IMR-90 (cell line): ENCODE measurements around the gene CEP70. TPM values are rescaled to one million over a fixed set of nuclear protein-coding genes. Genes with fewer than 3 reads are reported as not detected.

Experiments used
- ATAC-seq: fragments of 200-7000 bp; cut with Tn5 transposase; 2 replicates; pipeline ENCODE4 v1.9.1; 2020; ENCODE audit warnings: low read depth, mild to moderate bottlenecking, moderate library complexity
- BruUV-seq: library from RNA; stranded (reverse); fragments of 400-500 nt; replicated peaks from 2 replicates; lab custom pipeline; 2021; lab: Mats Ljungman, UMichigan
- CTCF ChIA-PET: fragments of 300-600 bp; formaldehyde crosslinking; extraction: SDS; loops from one replicate; lab custom pipeline; 2021; ENCODE audit warnings: antibody characterized with exemption; lab: Yijun Ruan, JAX
- POLR2A ChIA-PET: fragments of 300-600 bp; sonication (Branson Sonifier 250); formaldehyde crosslinking; loops from one replicate; lab custom pipeline; 2022; ENCODE audit warnings: antibody characterized with exemption; ENCODE audit not compliant: unreplicated experiment; lab: Charles Lee
- DNase-seq: peaks from one replicate; pipeline ENCODE4 v3.0.0; 2013
- H2AFZ ChIP-seq: replicated peaks from 2 replicates; pipeline ENCODE3; 2013; ENCODE audit warnings: low read length, mild to moderate bottlenecking; ENCODE audit not compliant: poor library complexity
- H2AK5ac ChIP-seq: 2 replicates; pipeline ENCODE4 v1.6.1; 2013; ENCODE audit warnings: low read depth, low read length, inconsistent platforms
- H2AK9ac ChIP-seq: replicated peaks from 2 replicates; pipeline ENCODE3; 2013; ENCODE audit warnings: mild to moderate bottlenecking, low read depth, low read length, moderate library complexity; ENCODE audit not compliant: poor library complexity
- H2BK120ac ChIP-seq: 2 replicates; pipeline ENCODE4 v1.6.1; 2013; ENCODE audit warnings: low read depth, low read length, inconsistent platforms
- H2BK15ac ChIP-seq: 3 replicates; pipeline ENCODE4 v1.6.1; 2013; ENCODE audit warnings: low read depth, low read length, inconsistent platforms
- H2BK20ac ChIP-seq: 2 replicates; pipeline ENCODE4 v1.6.1; 2013; ENCODE audit warnings: low read depth, mild to moderate bottlenecking, inconsistent platforms, low read length, moderate library complexity
- H2BK5ac ChIP-seq: 2 replicates; pipeline ENCODE4 v1.6.1; 2013; ENCODE audit warnings: mild to moderate bottlenecking, low read depth, low read length, inconsistent platforms; ENCODE audit not compliant: poor library complexity, severe bottlenecking
- H3K14ac ChIP-seq: replicated peaks from 2 replicates; pipeline ENCODE4 v1.6.1; 2013; ENCODE audit warnings: low read depth, low read length, inconsistent platforms
- H3K18ac ChIP-seq: 2 replicates; pipeline ENCODE4 v1.6.1; 2013; ENCODE audit warnings: low read depth, low read length, control low read depth
- H3K23ac ChIP-seq: 2 replicates; pipeline ENCODE4 v1.6.1; 2013; ENCODE audit warnings: low read depth, low read length, inconsistent platforms
- H3K27ac ChIP-seq: 2 replicates; pipeline ENCODE4 v1.5.1; 2013; ENCODE audit warnings: mild to moderate bottlenecking, control low read depth, low read length; ENCODE audit not compliant: insufficient read depth
- H3K27me3 ChIP-seq: 2 replicates; pipeline ENCODE4 v1.6.1; 2013; ENCODE audit warnings: low read length; ENCODE audit not compliant: control insufficient read depth, insufficient read depth
- H3K36me3 ChIP-seq: 2 replicates; pipeline ENCODE4 v1.6.1; 2013; ENCODE audit warnings: low read length, mixed read lengths; ENCODE audit not compliant: control insufficient read depth, insufficient read depth
- H3K4ac ChIP-seq: 2 replicates; pipeline ENCODE4 v1.6.1; 2013; ENCODE audit warnings: low read depth, low read length, inconsistent platforms
- H3K4me1 ChIP-seq: 2 replicates; pipeline ENCODE4 v1.6.1; 2013; ENCODE audit warnings: low read length, mixed read lengths; ENCODE audit not compliant: control insufficient read depth, insufficient read depth
- H3K4me2 ChIP-seq: 2 replicates; pipeline ENCODE4 v1.6.1; 2013; ENCODE audit warnings: low read depth, mild to moderate bottlenecking, control low read depth, low read length, moderate library complexity
- H3K4me3 ChIP-seq: 2 replicates; pipeline ENCODE4 v1.5.1; 2013; ENCODE audit warnings: low read depth, mild to moderate bottlenecking, control low read depth, low read length, moderate library complexity; ENCODE audit not compliant: insufficient read depth
- H3K56ac ChIP-seq: 2 replicates; pipeline ENCODE4 v1.6.1; 2013; ENCODE audit warnings: low read length, inconsistent platforms; ENCODE audit not compliant: insufficient read depth; ENCODE audit errors: extremely low read depth
- H3K79me1 ChIP-seq, 2 experiments: 2 replicates each; pipeline ENCODE4 v1.6.1; 2013; ENCODE audit warnings: low read length in 2 of 2, inconsistent platforms in 1 of 2, low read depth in 1 of 2
- H3K9ac ChIP-seq: 2 replicates; pipeline ENCODE4 v1.6.1; 2013; ENCODE audit warnings: low read depth, low read length, control low read depth
- H3K9me1 ChIP-seq: 2 replicates; pipeline ENCODE4 v1.6.1; 2013; ENCODE audit warnings: low read length, inconsistent platforms; ENCODE audit not compliant: insufficient read depth
- H3K9me3 ChIP-seq: 2 replicates; pipeline ENCODE4 v1.6.1; 2013; ENCODE audit warnings: low read length; ENCODE audit not compliant: control insufficient read depth, insufficient read depth
- H4K20me1 ChIP-seq: 2 replicates; pipeline ENCODE4 v1.6.1; 2013; ENCODE audit warnings: low read length, inconsistent platforms; ENCODE audit not compliant: insufficient read depth
- H4K5ac ChIP-seq: 2 replicates; pipeline ENCODE4 v1.6.1; 2013; ENCODE audit warnings: mild to moderate bottlenecking, low read depth, low read length, control low read depth
- H4K8ac ChIP-seq, 2 experiments: 2 replicates each; pipeline ENCODE4 v1.6.1; 2013; ENCODE audit warnings: low read depth in 2 of 2, low read length in 2 of 2, control low read depth in 1 of 2, inconsistent platforms in 1 of 2
- H4K91ac ChIP-seq: 2 replicates; pipeline ENCODE4 v1.6.1; 2013; ENCODE audit warnings: low read depth, low read length, inconsistent platforms; ENCODE audit not compliant: insufficient read depth
- BHLHE40 ChIP-seq: fragments of 150-350 bp; IDR thresholded peaks from 2 replicates; pipeline ENCODE4 v1.6.1; 2016; ENCODE audit warnings: mild to moderate bottlenecking, low read depth, low read length
- CEBPB ChIP-seq: IDR thresholded peaks from 2 replicates; pipeline ENCODE4 v1.6.1; 2012; ENCODE audit warnings: low read depth, low read length, improper control_type of control experiment
- CHD1 ChIP-seq: IDR thresholded peaks from 2 replicates; pipeline ENCODE4 v1.6.1; 2012; ENCODE audit warnings: low read depth, low read length, improper control_type of control experiment
- CTCF ChIP-seq: conservative IDR thresholded peaks from 2 replicates; pipeline ENCODE4 v1.5.1; 2012; ENCODE audit warnings: mild to moderate bottlenecking, low read depth, low read length, improper control_type of control experiment
- FOS ChIP-seq: fragments of 150-350 bp; IDR thresholded peaks from 2 replicates; pipeline ENCODE4 v1.6.1; 2016; ENCODE audit warnings: low read depth, low read length
- MAFK ChIP-seq: IDR thresholded peaks from 2 replicates; pipeline ENCODE4 v1.6.1; 2012; ENCODE audit warnings: low read depth, low read length, improper control_type of control experiment
- MAZ ChIP-seq: IDR thresholded peaks from 2 replicates; pipeline ENCODE4 v1.6.1; 2012; ENCODE audit warnings: low read depth, mild to moderate bottlenecking, low read length, improper control_type of control experiment, moderate library complexity, borderline replicate concordance
- NFE2L2 ChIP-seq: fragments of 150-350 bp; IDR thresholded peaks from 2 replicates; pipeline ENCODE4 v1.6.1; 2016; ENCODE audit warnings: low read depth, mild to moderate bottlenecking, low read length
- POLR2A ChIP-seq: IDR thresholded peaks from 2 replicates; pipeline ENCODE4 v1.6.1; 2012; ENCODE audit warnings: mild to moderate bottlenecking, low read depth, low read length
- RAD21 ChIP-seq: IDR thresholded peaks from 2 replicates; pipeline ENCODE4 v1.6.1; 2012; ENCODE audit warnings: low read length, improper control_type of control experiment
- RCOR1 ChIP-seq: IDR thresholded peaks from 2 replicates; pipeline ENCODE4 v1.6.1; 2012; ENCODE audit warnings: mild to moderate bottlenecking, low read length, improper control_type of control experiment; ENCODE audit not compliant: insufficient replicate concordance
- RFX5 ChIP-seq: IDR thresholded peaks from 2 replicates; pipeline ENCODE4 v1.8.0; 2012; ENCODE audit warnings: low read depth, mild to moderate bottlenecking, low read length, moderate library complexity
- SMC3 ChIP-seq: fragments of 150-350 bp; IDR thresholded peaks from 2 replicates; pipeline ENCODE4 v1.6.1; 2016; ENCODE audit warnings: low read depth, mild to moderate bottlenecking, antibody characterized with exemption, low read length, moderate library complexity
- USF2 ChIP-seq: fragments of 150-350 bp; IDR thresholded peaks from 2 replicates; pipeline ENCODE4 v1.6.1; 2017; ENCODE audit warnings: mild to moderate bottlenecking, antibody characterized with exemption, low read length, low read depth
- dilution Hi-C: fragments of 300-500 bp; cut with HindIII; formaldehyde crosslinking; loops from one replicate; pipeline ENCODE4 v1.14.3; 2018; ENCODE audit warnings: low sequenced_read_pairs; ENCODE audit not compliant: unreplicated experiment
- in situ Hi-C: fragments of 300-500 bp; cut with MboI; formaldehyde crosslinking; loops from 3 replicates; pipeline ENCODE4 v1.14.3; 2019; ENCODE audit warnings: low sequenced_read_pairs, inconsistent platforms, mixed read lengths
- intact Hi-C: fragments of 100-400 bp; cut with micrococcal nuclease; formaldehyde crosslinking; loops from 2 replicates; pipeline ENCODE4 v1.10.0; 2022
- polyA plus RNA-seq, 3 experiments: library from polyadenylated mRNA; depleted of rRNA; stranded (reverse); fragments of >200 nt; gene quantifications; 2 replicates each; pipeline ENCODE4 v1.2.3, GENCODE V29; 2012; ENCODE audit warnings: low replicate concordance in 1 of 3
- total RNA-seq: library from RNA; depleted of rRNA; stranded (reverse); fragments of >200 nt; gene quantifications from 2 replicates; pipeline ENCODE4 v1.2.3, GENCODE V29; 2012

The CEP70 gene
- total and polyA plus RNA-seq, 2 of the 4 experiments (the other 2 are of a cell fraction): 4.6 to 11.1 TPM

- ATAC-seq (no peak), DNase-seq (no peak)
- ChIA-PET POLR2A (no interaction called here), CTCF (no interaction called here)
- no peak overlapping the region for H3K4me3 ChIP-seq
- intact Hi-C loops: no loop called here
- H2BK120ac ChIP-seq: no peak overlapping the region
- no peak overlapping the region for H3K14ac ChIP-seq
- H3K4ac ChIP-seq: no peak overlapping the region
- H3K9me1 ChIP-seq: peaks cover 5% of the 10 kb centered on the region; the same call in 1 of the 2 replicates
- no peak overlapping the region for H2AFZ ChIP-seq
- H2BK20ac ChIP-seq: no peak overlapping the region
- H3K36me3 ChIP-seq: 0 out of 2 replicates have a peak, but pooled peaks cover 1% of the 10 kb centered on the region
- no peak for TF ChIP-seq CTCF
- no peak for TF ChIP-seq MAZ
- no peak for TF ChIP-seq RCOR1
- no peak for TF ChIP-seq SMC3
- TF ChIP-seq BHLHE40: no peak
- no peak for TF ChIP-seq USF2
- TF ChIP-seq RFX5: no peak
- TF ChIP-seq FOS: no peak
- TF ChIP-seq POLR2A: no peak
- TF ChIP-seq NFE2L2: no peak
- no peak for TF ChIP-seq CEBPB
- no peak for TF ChIP-seq RAD21
- TF ChIP-seq MAFK: no peak
- TF ChIP-seq CHD1: no peak
- no peak overlapping the region for H4K8ac ChIP-seq
- no peak overlapping the region for H3K4me2 ChIP-seq
- no peak overlapping the region for H2AK9ac ChIP-seq
- H3K27ac ChIP-seq: no peak overlapping the region
- no peak overlapping the region for H3K9ac ChIP-seq
- no peak overlapping the region for H3K23ac ChIP-seq
- H3K56ac ChIP-seq: no peak overlapping the region
- H2BK5ac ChIP-seq: no peak overlapping the region
- no peaks in the 10 kb centered on the region for H3K9me3 ChIP-seq
- H4K5ac ChIP-seq: no peak overlapping the region
- no peaks in the 10 kb centered on the region; the same call in 1 of the 2 replicates for H4K20me1 ChIP-seq
- H3K27me3 ChIP-seq: no peaks in the 10 kb centered on the region
- H2BK15ac ChIP-seq: no peak overlapping the region
- in situ Hi-C loops: loop anchor here (10.0 kb wide), 1 partner anchor 428 kb away; no protein-coding TSS in a partner anchor
- no TSS peak for BruUV-seq
- H3K18ac ChIP-seq: no peak overlapping the region
- H3K79me1 ChIP-seq: no peaks in the 10 kb centered on the region
- no peak overlapping the region for H2AK5ac ChIP-seq
- no peak overlapping the region for H4K91ac ChIP-seq
- no peaks in the 10 kb centered on the region for H3K4me1 ChIP-seq
- dilution Hi-C loops: no loop called here
Measured at GRCh38 chr3:138497021-138497420, 97.0 kb downstream of the CEP70 start.
